BLaER1 treated with 17β-estradiol and CSF1 and Interleukin-3, amounts not matched to agents 10 nM and 100 nM (cell line): Measurements from ENCODE around the gene SF3B1.
A peak's percentile ranks its signal among the peaks of the same experiment; 100 is the strongest.

Experiments used
- H3K27ac ChIP-seq, 11 experiments: shearing (Covaris generic); formaldehyde crosslinking; 2 replicates each; pipeline ENCODE4 v1.8.1; 2022
- H3K27me3 ChIP-seq, 11 experiments: shearing (Covaris generic); formaldehyde crosslinking; 2 replicates each; pipeline ENCODE4 v1.8.1; 2022
- H3K36me3 ChIP-seq, 11 experiments: shearing (Covaris generic); formaldehyde crosslinking; 2 replicates each; pipeline ENCODE4 v1.8.1; 2022
- H3K4me1 ChIP-seq, 10 experiments: shearing (Covaris generic); formaldehyde crosslinking; 2 replicates each; pipeline ENCODE4 v1.8.1; 2022
- H3K4me2 ChIP-seq, 11 experiments: shearing (Covaris generic); formaldehyde crosslinking; 2 replicates each; pipeline ENCODE4 v1.8.1; 2022
- H3K4me3 ChIP-seq, 10 experiments: shearing (Covaris generic); formaldehyde crosslinking; 2 replicates each; pipeline ENCODE4 v1.8.1; 2022
- H3K9ac ChIP-seq, 11 experiments: shearing (Covaris generic); formaldehyde crosslinking; 2 replicates each; pipeline ENCODE4 v1.8.1; 2022
- H3K9me3 ChIP-seq, 11 experiments: shearing (Covaris generic); formaldehyde crosslinking; replicated peaks in 1 of 11; 2 replicates each; pipeline ENCODE4 v1.8.1; 2022
- H4K20me1 ChIP-seq, 11 experiments: shearing (Covaris generic); formaldehyde crosslinking; 2 replicates each; pipeline ENCODE4 v1.8.1; 2022
- Cebpa-rat ChIP-seq, 11 experiments: shearing (Covaris generic); IDR thresholded peaks; 2 replicates each; pipeline ENCODE4 v1.8.1; 2022

The SF3B1 gene

DNA sequence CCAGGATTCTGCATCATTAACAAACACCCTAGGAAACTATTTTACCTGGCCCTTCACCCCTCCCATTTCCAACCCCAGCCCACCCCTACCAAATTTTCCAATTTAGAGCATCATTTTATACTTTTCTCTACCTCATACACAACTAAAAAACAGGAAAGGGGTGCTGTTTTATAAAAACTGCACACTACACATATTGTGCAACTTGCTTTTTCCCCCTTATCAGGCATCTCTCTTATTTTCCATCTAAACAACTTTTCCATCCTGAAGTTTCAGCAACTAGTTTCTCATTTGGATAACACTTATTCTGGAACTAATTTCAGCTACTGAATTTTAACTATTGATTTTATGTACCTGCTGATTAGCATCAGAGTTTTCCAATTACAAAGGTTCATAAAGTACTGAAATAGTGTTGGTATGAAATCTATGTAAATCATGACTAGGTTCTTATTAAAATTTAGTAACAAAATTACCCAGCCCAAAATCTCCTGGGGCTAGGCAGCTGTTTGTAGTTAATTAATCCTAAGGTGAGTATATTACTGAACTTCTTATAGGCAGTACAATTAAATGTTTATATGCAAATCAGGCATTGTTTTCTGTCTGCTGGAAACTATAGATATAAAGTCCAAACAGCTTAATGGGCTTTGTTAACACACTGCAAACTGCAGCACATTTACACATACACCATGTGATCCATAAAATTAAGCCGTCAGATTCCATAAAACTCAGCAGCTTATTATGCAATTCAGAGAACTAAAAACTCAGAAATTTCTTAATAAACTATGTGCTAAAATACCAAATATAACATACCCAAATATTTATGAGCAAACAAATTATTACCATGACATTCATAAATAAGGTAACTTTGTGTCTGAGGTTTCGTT is 7.9 kb downstream of the SF3B1 start:
- H3K27ac ChIP-seq = no peak overlapping the region
- peaks cover 59 to 83% (median 73%) of the 10 kb centered on the region in 11 experiments for H3K36me3 ChIP-seq
- no peak overlapping the region for H3K4me3 ChIP-seq
- peaks cover 17 to 66% (median 30%) of the 10 kb centered on the region in 10 experiments for H3K4me1 ChIP-seq
- TF ChIP-seq Cebpa-rat (IDR thresholded peaks at IDR 0.05) = no peak
- H3K4me2 ChIP-seq = peak overlapping the region in 2 of 11 experiments; percentile 36 to 50; a peak in 3 of 22 replicates
- H4K20me1 ChIP-seq = peaks cover 100% of the 10 kb centered on the region in 11 experiments
- no peaks in the 10 kb centered on the region for H3K27me3 ChIP-seq
- H3K9ac ChIP-seq = peak overlapping the region in 1 of 11 experiments; percentile 52; a peak in 1 of 22 replicates
- H3K9me3 ChIP-seq = no peaks in the 10 kb centered on the region

DNA sequence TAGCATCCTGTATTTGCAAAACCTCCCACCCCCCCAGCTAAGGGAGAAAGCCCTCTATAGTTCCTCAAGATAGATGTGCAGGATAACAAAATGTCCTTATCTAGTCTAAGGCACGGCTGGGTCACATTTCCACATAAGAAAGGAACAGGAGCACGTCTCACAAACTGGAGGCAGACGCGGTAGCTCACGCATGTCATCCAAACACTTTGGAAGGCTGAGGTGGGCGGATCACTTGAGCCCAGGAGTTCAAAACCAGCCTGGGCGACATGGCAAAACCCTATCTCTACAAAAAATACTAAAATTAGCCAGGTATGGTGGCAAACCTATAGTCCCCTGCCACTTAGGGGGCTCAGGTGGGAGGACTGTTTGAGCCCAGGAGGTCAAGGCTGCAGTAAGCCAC is 9.3 kb downstream of the SF3B1 start:
- peaks cover 3 to 52% (median 16%) of the 10 kb centered on the region in 10 experiments; a peak in 19 of 20 replicates for H3K4me1 ChIP-seq
- peaks cover 100% of the 10 kb centered on the region in 11 experiments for H4K20me1 ChIP-seq
- H3K4me3 ChIP-seq = no peak overlapping the region
- H3K27me3 ChIP-seq = no peaks in the 10 kb centered on the region
- H3K27ac ChIP-seq = no peak overlapping the region
- TF ChIP-seq Cebpa-rat (IDR thresholded peaks at IDR 0.05) = no peak
- H3K4me2 ChIP-seq = no peak overlapping the region
- 0 out of 22 replicates have a peak overlapping the region, but pooled peaks of 1 of the 11 experiments have one; percentile 6 for H3K9ac ChIP-seq
- no peaks in the 10 kb centered on the region for H3K9me3 ChIP-seq
- H3K36me3 ChIP-seq = peaks cover 73 to 92% (median 82%) of the 10 kb centered on the region in 11 experiments

DNA sequence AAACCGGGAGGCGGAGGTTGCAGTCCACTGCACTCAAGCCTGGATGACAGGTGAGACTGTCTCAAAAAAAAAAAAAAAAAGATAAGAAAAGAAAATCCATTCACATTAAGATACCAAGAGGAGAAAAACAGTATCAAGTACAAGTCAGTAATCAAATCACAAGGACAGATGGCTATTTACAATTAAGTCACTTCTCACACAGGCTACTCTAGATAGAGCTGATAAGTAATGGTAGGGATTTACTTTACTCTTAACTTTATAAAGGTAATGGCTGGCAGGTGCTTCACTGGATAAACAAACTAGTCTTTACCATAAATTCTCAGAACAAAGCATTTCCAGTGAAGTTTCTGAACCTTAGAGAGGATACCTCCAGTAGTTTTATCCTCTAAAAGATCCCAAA is 11.5 kb downstream of the SF3B1 start:
- Histone ChIP-seq H3K9me3 (no peaks in the 10 kb centered on the region), H3K4me2 (no peak overlapping the region), H3K27me3 (no peaks in the 10 kb centered on the region), H3K4me3 (no peak overlapping the region), H3K9ac (no peak overlapping the region), H4K20me1 (peaks cover 92 to 100% (median 99%) of the 10 kb centered on the region in 11 experiments), H3K27ac (no peak overlapping the region), H3K36me3 (peaks cover 79 to 95% (median 82%) of the 10 kb centered on the region in 11 experiments), H3K4me1 (peaks cover 0 to 30% (median 10%) of the 10 kb centered on the region in 10 experiments; a peak in 9 of 20 replicates)
- TF ChIP-seq Cebpa-rat (IDR thresholded peaks at IDR 0.05) = no peak

DNA sequence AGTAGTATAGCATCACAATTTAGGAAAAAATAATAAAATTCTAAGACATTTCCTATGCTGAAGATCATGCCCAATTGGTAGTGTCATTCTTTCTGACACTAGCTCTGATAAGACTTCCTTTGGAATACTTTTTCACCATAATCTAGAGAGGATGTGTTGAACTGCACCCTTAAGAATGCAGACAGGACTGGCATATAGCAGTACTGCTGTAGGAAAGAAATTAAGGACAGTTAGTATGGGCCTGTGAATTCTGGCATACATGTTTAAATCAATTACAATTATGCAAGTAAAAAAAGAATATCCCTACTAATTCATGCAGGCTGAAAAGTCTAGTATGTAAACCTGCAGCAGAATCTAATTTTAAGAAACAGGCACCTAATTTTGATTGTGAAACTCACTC is 15.4 kb downstream of the SF3B1 start:
- Histone ChIP-seq H3K36me3 (peaks cover 98 to 100% (median 100%) of the 10 kb centered on the region in 11 experiments), H3K4me2 (no peak overlapping the region), H3K4me1 (no peaks in the 10 kb centered on the region), H3K27ac (no peak overlapping the region), H3K27me3 (no peaks in the 10 kb centered on the region), H3K9ac (no peak overlapping the region), H3K9me3 (no peaks in the 10 kb centered on the region), H4K20me1 (peaks cover 76 to 100% (median 96%) of the 10 kb centered on the region in 11 experiments), H3K4me3 (no peak overlapping the region)
- TF ChIP-seq Cebpa-rat (IDR thresholded peaks at IDR 0.05) = no peak

DNA sequence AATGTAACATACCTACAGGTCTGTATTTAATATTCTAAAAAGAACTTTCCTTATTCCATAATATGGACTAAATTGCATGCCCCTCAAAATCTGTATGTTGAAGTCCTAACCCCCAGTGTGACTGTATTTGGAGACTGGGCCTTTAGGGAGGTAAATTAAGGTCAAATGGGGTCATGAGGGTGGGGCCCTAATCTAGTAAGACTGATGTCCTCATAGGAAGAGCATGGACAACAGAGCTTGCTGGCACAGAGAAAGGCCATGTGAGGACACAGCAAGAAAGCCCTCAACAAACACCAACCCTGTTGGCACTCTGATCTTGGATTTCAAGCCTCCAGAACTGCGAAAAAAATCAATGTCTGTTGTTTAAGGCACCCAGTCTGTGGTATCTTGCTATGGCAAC is 18.6 kb downstream of the SF3B1 start:
- peaks cover 66 to 100% (median 96%) of the 10 kb centered on the region in 11 experiments for H4K20me1 ChIP-seq
- H3K4me2 ChIP-seq = no peak overlapping the region
- H3K36me3 ChIP-seq = peaks cover 97 to 100% (median 100%) of the 10 kb centered on the region in 11 experiments

DNA sequence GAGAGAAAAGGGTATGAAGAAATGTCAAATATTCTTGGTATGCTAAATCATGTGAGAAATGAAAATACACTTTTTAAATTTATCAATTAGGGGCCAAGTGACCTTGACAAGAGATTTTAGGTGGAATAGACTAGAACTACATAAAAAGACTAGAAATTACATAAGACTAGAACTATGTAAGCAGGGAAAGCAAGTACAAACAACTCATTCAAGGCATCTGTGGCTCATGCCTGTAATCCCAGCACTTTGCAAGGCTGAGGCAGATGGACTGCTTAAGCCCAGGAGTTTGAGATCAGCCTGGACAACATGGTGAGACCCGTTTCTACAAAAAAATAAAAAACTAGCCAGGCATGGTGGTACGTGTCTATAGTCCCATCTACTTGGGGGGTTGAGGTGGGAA is 20.3 kb downstream of the SF3B1 start:
- no peaks in the 10 kb centered on the region for H3K4me1 ChIP-seq
- H4K20me1 ChIP-seq = peaks cover 61 to 100% (median 95%) of the 10 kb centered on the region in 11 experiments
- no peaks in the 10 kb centered on the region for H3K27me3 ChIP-seq
- no peak for TF ChIP-seq Cebpa-rat (IDR thresholded peaks at IDR 0.05)
- no peak overlapping the region for H3K9ac ChIP-seq
- H3K9me3 ChIP-seq = no peaks in the 10 kb centered on the region
- no peak overlapping the region for H3K4me2 ChIP-seq
- H3K36me3 ChIP-seq = peaks cover 98 to 100% (median 100%) of the 10 kb centered on the region in 11 experiments
- H3K4me3 ChIP-seq = no peak overlapping the region
- H3K27ac ChIP-seq = no peak overlapping the region

More for the DNA sequence above, 18.6 kb downstream of the SF3B1 start:
- no peak overlapping the region for H3K9ac ChIP-seq
- H3K27ac ChIP-seq = no peak overlapping the region
- H3K4me1 ChIP-seq = no peaks in the 10 kb centered on the region
- H3K9me3 ChIP-seq = no peaks in the 10 kb centered on the region
- TF ChIP-seq Cebpa-rat (IDR thresholded peaks at IDR 0.05) = no peak
- no peaks in the 10 kb centered on the region for H3K27me3 ChIP-seq
- H3K4me3 ChIP-seq = no peak overlapping the region

DNA sequence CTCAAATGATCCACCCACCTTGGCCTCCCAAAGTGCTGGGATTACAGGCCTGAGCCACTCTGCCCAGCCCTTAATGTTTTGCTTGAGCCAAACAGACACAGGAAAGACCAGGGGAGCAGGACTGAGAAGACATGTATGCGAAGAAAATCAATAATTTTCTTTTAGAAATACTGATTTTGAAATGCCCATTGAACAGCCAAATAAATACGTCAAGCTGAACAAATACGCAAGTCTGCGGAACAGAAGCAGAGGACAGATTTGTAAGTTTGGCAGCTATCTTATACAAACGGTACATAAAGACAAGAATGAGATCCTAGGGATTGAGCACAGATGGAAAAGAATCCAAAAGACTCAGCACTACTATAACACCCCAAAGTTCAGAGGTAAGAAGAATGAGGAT is 20.8 kb downstream of the SF3B1 start:
- no peak overlapping the region for H3K4me2 ChIP-seq
- H3K9me3 ChIP-seq = no peaks in the 10 kb centered on the region
- no peaks in the 10 kb centered on the region for H3K4me1 ChIP-seq
- H3K9ac ChIP-seq = no peak overlapping the region
- H3K4me3 ChIP-seq = no peak overlapping the region
- TF ChIP-seq Cebpa-rat (IDR thresholded peaks at IDR 0.05) = no peak
- H3K36me3 ChIP-seq = peaks cover 98 to 100% (median 100%) of the 10 kb centered on the region in 11 experiments
- H3K27ac ChIP-seq = no peak overlapping the region
- peaks cover 61 to 100% (median 95%) of the 10 kb centered on the region in 11 experiments for H4K20me1 ChIP-seq
- H3K27me3 ChIP-seq = no peaks in the 10 kb centered on the region

DNA sequence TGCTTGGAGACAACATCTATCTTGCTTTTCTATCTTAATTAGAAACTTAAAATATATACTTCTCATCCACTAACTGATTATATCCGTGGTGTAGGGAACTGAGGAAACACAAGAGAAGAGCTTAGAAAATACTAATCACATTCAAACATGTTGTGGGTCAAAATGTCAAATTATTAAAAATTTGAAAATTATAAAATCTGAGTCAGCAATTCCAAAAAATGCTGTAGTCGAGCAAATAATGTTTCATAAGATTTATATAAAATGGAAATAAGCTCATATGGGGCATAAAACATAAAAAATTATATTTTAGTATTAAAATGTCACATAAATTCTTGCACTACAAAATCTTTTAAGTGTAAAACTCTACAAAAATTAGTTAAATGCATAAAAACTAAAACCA is 29.2 kb downstream of the SF3B1 start:
- Histone ChIP-seq H3K9ac (no peak overlapping the region), H3K36me3 (peaks cover 100% of the 10 kb centered on the region in 11 experiments), H3K27me3 (no peaks in the 10 kb centered on the region), H3K4me3 (no peak overlapping the region), H4K20me1 (peaks cover 43 to 100% (median 74%) of the 10 kb centered on the region in 11 experiments; a peak in 21 of 22 replicates), H3K4me2 (no peak overlapping the region), H3K4me1 (no peaks in the 10 kb centered on the region), H3K27ac (no peak overlapping the region), H3K9me3 (no peaks in the 10 kb centered on the region)
- no peak for TF ChIP-seq Cebpa-rat (IDR thresholded peaks at IDR 0.05)

DNA sequence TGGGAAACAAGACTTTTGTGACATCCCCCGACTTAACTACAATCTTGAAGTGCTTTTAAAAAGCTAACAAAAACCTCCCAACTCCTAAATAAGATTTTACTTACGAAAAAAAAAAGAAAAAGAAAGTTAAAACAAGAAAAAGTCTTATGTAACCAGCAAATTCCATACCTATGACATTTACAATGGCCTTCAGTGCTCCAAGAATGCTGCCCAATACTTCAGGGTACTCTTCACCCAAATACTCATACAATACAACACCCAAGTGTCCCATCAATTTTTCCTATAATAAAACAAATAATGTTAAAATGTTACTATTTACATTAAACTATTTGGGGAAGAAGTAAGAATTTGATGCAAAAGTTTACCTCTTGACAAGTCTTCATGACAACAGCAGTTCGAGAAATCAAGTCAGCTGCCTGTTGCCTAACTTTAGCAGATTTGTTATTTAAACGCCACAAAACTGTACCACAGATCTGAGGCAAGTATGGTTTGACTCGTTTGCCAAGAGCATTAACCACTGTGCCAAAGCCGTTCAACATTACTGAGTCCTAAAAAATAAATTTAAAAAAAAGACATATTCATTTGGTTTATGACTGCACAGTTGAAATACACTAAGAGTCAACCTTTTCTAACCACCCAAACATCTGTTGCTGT is 34.8 kb downstream of the SF3B1 start:
- Histone ChIP-seq H3K36me3 (peaks cover 99 to 100% (median 100%) of the 10 kb centered on the region in 11 experiments), H4K20me1 (peaks cover 24 to 100% (median 60%) of the 10 kb centered on the region in 11 experiments; a peak in 21 of 22 replicates), H3K4me3 (no peak overlapping the region), H3K9me3 (no peaks in the 10 kb centered on the region), H3K4me1 (no peaks in the 10 kb centered on the region), H3K4me2 (no peak overlapping the region), H3K27me3 (no peaks in the 10 kb centered on the region), H3K9ac (peak overlapping the region in 1 of 11 experiments; percentile 22; a peak in 1 of 22 replicates), H3K27ac (no peak overlapping the region)
- TF ChIP-seq Cebpa-rat (IDR thresholded peaks at IDR 0.05) = no peak
